GM21367 (cell line): Measurements from ENCODE around the gene PRPF19.

Source experiments
- ATAC-seq: cut with Tn5 transposase; IDR thresholded peaks from one replicate; pipeline ENCODE4 v1.9.1; 2021; ENCODE audit not compliant: unreplicated experiment

Gene PRPF19

GRCh38 chr11:60875366-60876167 is 30.8 kb downstream of the PRPF19 start:
- no peak for ATAC-seq

GRCh38 chr11:60874421-60875365 is 31.7 kb downstream of the PRPF19 start:
- no peak for ATAC-seq

GRCh38 chr11:60873533-60873932 is 32.9 kb downstream of the PRPF19 start:
- no peak for ATAC-seq

- ATAC-seq, result no peak
Measured at GRCh38 chr11:60872961-60873524, 33.3 kb downstream of the PRPF19 start.

GRCh38 chr11:60872124-60872960 is 34.0 kb downstream of the PRPF19 start:
- ATAC-seq, result no peak

GRCh38 chr11:60871378-60872061 is 34.9 kb downstream of the PRPF19 start:
- no peak for ATAC-seq

- no peak for ATAC-seq
Measured at GRCh38 chr11:60870733-60871377, 35.5 kb downstream of the PRPF19 start.

GRCh38 chr11:60870276-60870675 is 36.1 kb downstream of the PRPF19 start:
- no peak for ATAC-seq

GRCh38 chr11:60869451-60869825 is 36.9 kb downstream of the PRPF19 start:
- no peak for ATAC-seq

- no peak for ATAC-seq
Measured at GRCh38 chr11:60868682-60869450, 37.5 kb downstream of the PRPF19 start.

GRCh38 chr11:60867871-60868681 is 38.3 kb downstream of the PRPF19 start:
- no peak for ATAC-seq

GRCh38 chr11:60866911-60867870 is 39.2 kb downstream of the PRPF19 start, which contains the start of gene ZP1:
ZP1 (plus strand) TSS chr11:60867542; CDS start chr11:60867562, 20 bp downstream.
- no peak for ATAC-seq

GRCh38 chr11:60864856-60865513 is 41.4 kb downstream of the PRPF19 start:
- no peak for ATAC-seq

- no peak for ATAC-seq
Measured at GRCh38 chr11:60863550-60864521, 42.5 kb downstream of the PRPF19 start.

- no peak for ATAC-seq
Measured at GRCh38 chr11:60862171-60862570, 44.2 kb downstream of the PRPF19 start.
